B cell (primary cell): ENCODE data around the gene ADARB2. TPM values are rescaled to one million over a fixed set of nuclear protein-coding genes. Genes with fewer than 3 reads are reported as not detected.

Experiments
- ATAC-seq: fragments of 200-7000 bp; cut with Tn5 transposase; one replicate; pipeline ENCODE4 v1.10.0; 2021; ENCODE audit warnings: low read depth, mild to moderate bottlenecking, moderate number of reproducible peaks, moderate library complexity
- CTCF ChIA-PET: fragments of 350-600 bp; sonication (Branson Sonifier 250); formaldehyde crosslinking; loops from one replicate; lab custom pipeline; 2021; ENCODE audit warnings: antibody characterized with exemption, inconsistent platforms; lab: Charles Lee
- POLR2A ChIA-PET: fragments of 350-600 bp; sonication (Branson Sonifier 250); formaldehyde crosslinking; loops from one replicate; lab custom pipeline; 2021; ENCODE audit warnings: antibody characterized with exemption; lab: Charles Lee
- DNase-seq: peaks from one replicate; pipeline ENCODE4 v3.0.0; 2013
- H2AFZ ChIP-seq: 2 replicates; pipeline ENCODE4 v1.6.1; 2012; ENCODE audit warnings: mild to moderate bottlenecking, low read depth, low read length; ENCODE audit not compliant: insufficient read depth, poor library complexity, severe bottlenecking
- H3K27ac ChIP-seq, 2 donors: 1 replicate in 1 of 2; 2 replicates in 1 of 2; pipeline ENCODE4 v1.5.1; 2012 to 2013; ENCODE audit warnings: low read length in 2 of 2, mild to moderate bottlenecking in 2 of 2, moderate library complexity in 1 of 2
- H3K27me3 ChIP-seq, 4 experiments: fragments of 200-600 bp in 1 of 4; sonication (generic) in 1 of 4; replicated peaks in 1 of 4; 1 replicate in 2 of 4; 2 replicates in 2 of 4; pipeline versions ENCODE4 v1.6.1 to v1.7.0; 2013 to 2016; ENCODE audit warnings: low read length in 3 of 4, mild to moderate bottlenecking in 2 of 4, mixed read lengths in 1 of 4, moderate library complexity in 1 of 4; ENCODE audit not compliant: insufficient read depth in 4 of 4, control insufficient read depth in 3 of 4; ENCODE audit errors: control extremely low read depth in 1 of 4
- H3K36me3 ChIP-seq, 2 experiments: replicated peaks in 1 of 2; 1 replicate in 1 of 2; 2 replicates in 1 of 2; pipeline versions ENCODE4 v1.6.1 to v1.7.1; 2013; ENCODE audit warnings: low read length in 1 of 2; ENCODE audit not compliant: insufficient read depth in 2 of 2, control insufficient read depth in 1 of 2; ENCODE audit errors: control extremely low read depth in 1 of 2, extremely low read depth in 1 of 2
- H3K4me1 ChIP-seq, 2 donors: fragments of 200-600 bp in 1 of 2; sonication (generic) in 1 of 2; 1 replicate in 1 of 2; 2 replicates in 1 of 2; pipeline versions ENCODE4 v1.5.1 to v1.6.1; 2013 to 2017; ENCODE audit warnings: low read length in 2 of 2; ENCODE audit not compliant: control insufficient read depth in 2 of 2, insufficient read depth in 2 of 2
- H3K4me2 ChIP-seq: replicated peaks from 2 replicates; pipeline ENCODE3; 2012; ENCODE audit warnings: mild to moderate bottlenecking, low read depth, low read length; ENCODE audit not compliant: poor library complexity, severe bottlenecking
- H3K4me3 ChIP-seq, 5 experiments: fragments of 200-600 bp in 1 of 5; sonication (generic) in 1 of 5; 1 replicate in 3 of 5; 2 replicates in 2 of 5; pipeline versions ENCODE4 v1.5.1 to v1.7.0; 2011 to 2016; ENCODE audit warnings: low read length in 4 of 5, mild to moderate bottlenecking in 4 of 5, low read depth in 2 of 5, control low read depth in 1 of 5, moderate library complexity in 1 of 5; ENCODE audit not compliant: insufficient read depth in 1 of 5; ENCODE audit errors: control extremely low read depth in 1 of 5, extremely low read depth in 1 of 5
- H3K79me2 ChIP-seq: fragments of 200-600 bp; sonication (generic); one replicate; pipeline ENCODE4 v1.6.0; 2016; ENCODE audit warnings: low read length; ENCODE audit not compliant: control insufficient read depth, insufficient read depth
- H3K9ac ChIP-seq: fragments of 200-600 bp; sonication (generic); 2 replicates; pipeline ENCODE4 v1.6.1; 2017; ENCODE audit warnings: mild to moderate bottlenecking, low read length, moderate library complexity
- H3K9me3 ChIP-seq, 3 donors: one replicate each; pipeline versions ENCODE4 v1.6.1 to v1.7.1; 2013; ENCODE audit warnings: low read length in 2 of 3; ENCODE audit not compliant: control insufficient read depth in 2 of 3, insufficient read depth in 1 of 3; ENCODE audit errors: control extremely low read depth in 1 of 3
- H4K20me1 ChIP-seq: 2 replicates; pipeline ENCODE4 v1.6.0; 2012; ENCODE audit warnings: mild to moderate bottlenecking, low read length; ENCODE audit not compliant: insufficient read depth, control insufficient read depth, poor library complexity, severe bottlenecking
- H3K27ac Mint-ChIP-seq: one replicate; pipeline ENCODE4 v1.8.0; 2021; ENCODE audit warnings: mixed read lengths
- H3K27me3 Mint-ChIP-seq: one replicate; pipeline ENCODE4 v1.8.0; 2021; ENCODE audit warnings: mixed read lengths
- H3K4me1 Mint-ChIP-seq: one replicate; pipeline ENCODE4 v1.8.0; 2021; ENCODE audit warnings: mixed read lengths
- H3K4me3 Mint-ChIP-seq: one replicate; pipeline ENCODE4 v1.8.0; 2021; ENCODE audit warnings: mixed read lengths
- H3K9me3 Mint-ChIP-seq: one replicate; pipeline ENCODE4 v1.8.0; 2022; ENCODE audit warnings: mixed read lengths; ENCODE audit not compliant: insufficient read depth
- EZH2 ChIP-seq: IDR thresholded peaks from 2 replicates; pipeline ENCODE4 v1.6.1; 2012; ENCODE audit warnings: borderline replicate concordance, low read depth, mild to moderate bottlenecking, moderate library complexity, low read length; ENCODE audit not compliant: insufficient read depth, poor library complexity, severe bottlenecking
- WGBS: methylation state at CpG from one replicate; pipeline ENCODE4 v1.1.5; 2013; ENCODE audit warnings: missing lambda C conversion rate; ENCODE audit not compliant: insufficient coverage; 5-methylcytosine and 5-hydroxymethylcytosine counted together
- intact Hi-C: fragments of 100-400 bp; cut with micrococcal nuclease; formaldehyde crosslinking; loops from one replicate; pipeline ENCODE4 v1.10.0; 2022
- polyA plus RNA-seq: library from polyadenylated mRNA; depleted of rRNA; stranded (reverse); fragments of >200 nt; gene quantifications from 2 replicates; pipeline ENCODE4 v1.2.3, GENCODE V29; 2012
- total RNA-seq, 2 donors: library from RNA; stranded (reverse); fragments of 120-200 nt in 1 of 2; gene quantifications; 1 replicate in 1 of 2; 2 replicates in 1 of 2; pipeline versions ENCODE4 v1.2.3 to v1.2.4, GENCODE V29; 2013 to 2022
- TF ChIP-seq, protein P1 (sequence below): fragments of 200-600 bp; IDR thresholded peaks from one replicate; pipeline ENCODE4 v1.8.0; 2022; ENCODE audit warnings: antibody characterized with exemption, mild to moderate bottlenecking

Gene ADARB2
- total and polyA plus RNA-seq, 2 donors (not counting 1 experiment from before 2014, with no cell fraction given): 0.13 to 0.96 TPM

GRCh38 chr10:1766049-1766448 is 28.7 kb upstream of the ADARB2 start:
- ChIA-PET POLR2A (no interaction called here), CTCF (no interaction called here)
- 91% methylated on average over 10 of the region's 10 CpGs for WGBS

DNA sequence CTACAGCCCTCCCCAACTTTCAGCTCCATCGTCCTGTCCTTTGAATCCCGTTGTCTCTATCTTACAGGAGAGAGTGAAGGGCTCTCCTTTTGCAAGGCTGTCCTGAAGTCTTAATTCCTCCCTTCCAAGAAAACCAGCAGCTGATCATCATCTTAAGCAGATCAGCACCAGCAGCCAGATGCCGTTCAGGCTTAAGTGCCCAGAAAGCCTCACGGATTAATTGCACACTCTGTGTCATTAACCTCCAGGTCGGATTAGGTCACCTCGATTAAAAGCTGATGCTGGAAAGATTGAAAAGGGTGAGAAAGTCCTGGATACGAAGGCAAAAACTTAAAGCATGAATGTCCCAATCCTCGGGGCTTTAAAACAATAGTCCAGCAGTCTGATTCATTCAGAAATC is 24.8 kb upstream of the ADARB2 start:
- Histone ChIP-seq H3K4me2 (no peak overlapping the region), H3K27ac (no peak overlapping the region), H4K20me1 (no peaks in the 10 kb centered on the region), H3K27me3 (peaks cover 0 to 2% (median 0%) of the 10 kb centered on the region in 4 experiments), H2AFZ (no peak overlapping the region), H3K4me3 (no peak overlapping the region), H3K9ac (no peak overlapping the region), H3K36me3 (no peaks in the 10 kb centered on the region), H3K4me1 (no peaks in the 10 kb centered on the region), H3K9me3 (peaks cover 0 to 19% (median 8%) of the 10 kb centered on the region in 3 donors), H3K79me2 (no peaks in the 10 kb centered on the region)
- peaks cover 16% of the 10 kb centered on the region for H3K27me3 Mint-ChIP-seq
- TF ChIP-seq, protein P1, sequence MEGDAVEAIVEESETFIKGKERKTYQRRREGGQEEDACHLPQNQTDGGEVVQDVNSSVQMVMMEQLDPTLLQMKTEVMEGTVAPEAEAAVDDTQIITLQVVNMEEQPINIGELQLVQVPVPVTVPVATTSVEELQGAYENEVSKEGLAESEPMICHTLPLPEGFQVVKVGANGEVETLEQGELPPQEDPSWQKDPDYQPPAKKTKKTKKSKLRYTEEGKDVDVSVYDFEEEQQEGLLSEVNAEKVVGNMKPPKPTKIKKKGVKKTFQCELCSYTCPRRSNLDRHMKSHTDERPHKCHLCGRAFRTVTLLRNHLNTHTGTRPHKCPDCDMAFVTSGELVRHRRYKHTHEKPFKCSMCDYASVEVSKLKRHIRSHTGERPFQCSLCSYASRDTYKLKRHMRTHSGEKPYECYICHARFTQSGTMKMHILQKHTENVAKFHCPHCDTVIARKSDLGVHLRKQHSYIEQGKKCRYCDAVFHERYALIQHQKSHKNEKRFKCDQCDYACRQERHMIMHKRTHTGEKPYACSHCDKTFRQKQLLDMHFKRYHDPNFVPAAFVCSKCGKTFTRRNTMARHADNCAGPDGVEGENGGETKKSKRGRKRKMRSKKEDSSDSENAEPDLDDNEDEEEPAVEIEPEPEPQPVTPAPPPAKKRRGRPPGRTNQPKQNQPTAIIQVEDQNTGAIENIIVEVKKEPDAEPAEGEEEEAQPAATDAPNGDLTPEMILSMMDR: no peak
- no peak for TF ChIP-seq EZH2
- CTCF ChIA-PET: no interaction called here
- intact Hi-C loops: no loop called here
- WGBS: 93% methylated on average over 2 of the region's 8 CpGs
- ATAC-seq (no peak), DNase-seq (no peak)
- no peak overlapping the region for H3K27ac Mint-ChIP-seq
- peaks cover 4% of the 10 kb centered on the region for H3K9me3 Mint-ChIP-seq
- no peak overlapping the region for H3K4me3 Mint-ChIP-seq
- POLR2A ChIA-PET: no interaction called here
- H3K4me1 Mint-ChIP-seq: no peaks in the 10 kb centered on the region

More at GRCh38 chr10:1766049-1766448, 28.7 kb upstream of the ADARB2 start:
- peaks cover 7% of the 10 kb centered on the region for H3K27me3 Mint-ChIP-seq
- H3K79me2 ChIP-seq: no peaks in the 10 kb centered on the region
- H2AFZ ChIP-seq: no peak overlapping the region
- H3K27ac Mint-ChIP-seq: no peak overlapping the region
- H3K4me3 Mint-ChIP-seq: no peak overlapping the region
- H3K4me3 ChIP-seq: no peak overlapping the region
- H3K9me3 ChIP-seq: peaks cover 0 to 11% (median 0%) of the 10 kb centered on the region in 3 donors
- H3K9me3 Mint-ChIP-seq: no peaks in the 10 kb centered on the region
- intact Hi-C loops: no loop called here
- no peak overlapping the region for H3K27ac ChIP-seq
- no peaks in the 10 kb centered on the region for H3K4me1 Mint-ChIP-seq
- no peaks in the 10 kb centered on the region for H3K36me3 ChIP-seq
- H3K4me1 ChIP-seq: no peaks in the 10 kb centered on the region
- no peak overlapping the region for H3K4me2 ChIP-seq
- H3K9ac ChIP-seq: no peak overlapping the region
- H3K27me3 ChIP-seq: peaks cover 0 to 2% (median 0%) of the 10 kb centered on the region in 4 experiments
- H4K20me1 ChIP-seq: no peaks in the 10 kb centered on the region
- TF ChIP-seq, protein P1: no peak
- TF ChIP-seq EZH2: no peak
- DNase-seq: no peak
- no peak for ATAC-seq
